GM18519 (cell line): ENCODE data around the gene CCER1.

Experiments
- ATAC-seq: cut with Tn5 transposase; IDR thresholded peaks from one replicate; pipeline ENCODE4 v1.9.1; 2021; ENCODE audit warnings: mild to moderate bottlenecking, moderate library complexity; ENCODE audit not compliant: unreplicated experiment, low FRiP score

CCER1 gene

DNA sequence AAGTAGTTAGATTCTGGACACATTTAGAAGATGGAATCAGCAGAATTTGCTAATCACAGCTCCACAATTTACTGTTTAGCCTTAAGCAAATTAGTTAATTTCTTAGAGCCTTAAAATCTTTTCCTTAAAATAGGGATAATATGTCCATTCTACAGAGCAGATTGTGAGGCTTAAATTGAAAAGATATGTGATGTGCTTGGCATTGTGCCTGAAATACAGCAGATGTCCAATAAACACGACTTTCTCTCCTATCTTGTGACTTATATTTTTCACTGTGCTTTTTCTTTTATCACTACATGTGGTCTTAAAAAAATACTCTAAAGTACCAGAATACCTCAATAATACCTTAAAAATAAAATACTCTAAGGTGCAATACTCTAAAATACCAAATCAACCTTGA is 30.6 kb downstream of the CCER1 start:
- ATAC-seq, result no peak

DNA sequence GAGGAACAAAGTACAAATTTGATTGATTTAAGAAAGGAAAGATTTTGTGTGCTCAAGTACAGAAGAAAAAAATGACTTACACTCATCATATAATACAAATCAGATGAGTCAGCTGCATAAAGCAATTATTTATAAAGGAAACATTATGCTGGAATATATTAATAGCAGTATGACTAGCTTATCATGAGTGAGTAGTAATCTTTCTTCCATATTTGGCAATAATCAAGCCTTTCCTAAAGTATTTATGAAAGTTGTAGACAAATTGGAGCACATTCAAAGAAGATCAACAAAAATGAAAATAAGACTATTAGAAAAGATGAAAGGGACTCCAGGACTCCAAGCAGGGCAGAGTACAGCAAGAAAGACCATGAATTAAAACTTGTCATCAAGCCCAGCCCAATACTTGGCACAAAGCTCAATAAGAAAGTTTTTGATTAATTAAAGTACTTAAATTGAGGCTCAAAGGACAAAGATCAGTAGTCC is 32.8 kb downstream of the CCER1 start:
- no peak for ATAC-seq

DNA sequence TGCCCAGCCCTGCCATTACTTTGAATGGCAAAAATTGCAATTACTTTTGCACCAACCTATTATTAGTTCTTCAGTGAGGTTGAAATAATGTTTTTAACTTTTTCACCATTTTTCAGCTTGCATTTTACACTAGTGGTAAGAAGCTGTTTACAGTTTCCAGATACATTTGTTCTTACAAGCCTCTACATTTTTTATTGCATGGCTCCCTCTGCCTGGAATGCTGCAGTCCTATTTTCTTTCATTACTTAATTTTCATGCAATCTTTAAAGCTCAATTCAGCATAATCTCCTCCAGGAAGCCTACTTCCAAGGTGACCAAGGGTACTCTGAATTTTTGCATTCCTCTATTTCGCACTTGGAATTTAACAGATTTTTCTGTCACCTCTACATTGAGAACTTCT is 33.4 kb downstream of the CCER1 start:
- no peak for ATAC-seq

DNA sequence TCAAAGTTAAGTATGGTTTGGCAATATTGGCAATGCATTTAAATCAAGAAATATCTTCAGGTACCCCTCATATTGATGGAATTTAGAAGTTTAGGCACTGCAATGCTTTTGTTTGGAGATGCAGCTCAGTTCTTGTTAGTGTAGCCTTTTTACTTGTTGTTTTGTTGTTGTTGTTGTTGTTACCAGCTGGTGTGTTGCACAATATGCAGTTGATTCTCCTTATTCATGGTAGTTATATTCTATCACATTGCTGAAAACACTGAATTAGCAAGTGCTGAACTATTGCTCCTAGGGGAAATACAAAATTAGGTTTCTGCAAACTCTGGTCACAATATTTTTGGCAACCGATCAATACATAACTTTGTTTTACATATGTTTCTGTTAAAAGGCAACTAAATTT is 34.8 kb downstream of the CCER1 start:
- no peak for ATAC-seq

DNA sequence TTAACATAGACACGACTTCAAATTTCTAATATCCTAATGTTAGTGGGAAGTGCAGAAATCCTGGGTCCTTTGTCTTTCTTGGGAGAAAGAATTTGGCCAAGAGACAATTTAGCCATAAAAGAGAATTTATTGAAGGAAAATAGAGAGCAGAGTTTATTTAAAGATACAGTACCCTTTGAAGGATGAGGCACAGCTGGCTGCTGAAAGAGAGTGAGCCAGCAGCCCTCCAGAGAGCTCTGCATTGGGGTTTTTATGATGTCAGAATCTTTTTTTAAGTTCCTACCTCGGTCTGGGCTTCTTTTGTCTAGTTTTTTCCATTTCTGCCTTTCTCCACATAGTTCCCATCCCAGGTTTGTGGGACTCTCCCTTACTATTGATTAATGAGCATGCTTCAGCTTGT is 37.5 kb downstream of the CCER1 start:
- no peak for ATAC-seq

DNA sequence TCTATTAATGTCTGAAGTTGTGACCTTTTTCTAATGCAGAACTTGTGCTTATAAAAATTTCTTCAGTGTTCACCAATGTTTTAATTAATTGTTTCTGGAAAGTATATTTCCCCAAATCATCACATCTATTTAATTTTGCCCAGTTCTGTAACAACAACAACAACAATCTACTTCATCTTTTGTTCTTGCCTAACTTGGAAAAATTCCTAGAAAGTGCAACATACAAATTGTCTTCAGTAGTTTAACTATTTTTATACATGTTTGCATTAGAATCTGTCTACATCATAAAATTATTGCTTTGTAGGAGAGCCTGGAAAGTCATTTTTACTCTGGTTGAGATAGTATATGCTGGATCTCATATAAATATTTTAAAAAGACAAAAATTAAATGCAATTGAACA is 38.5 kb downstream of the CCER1 start:
- no peak for ATAC-seq

DNA sequence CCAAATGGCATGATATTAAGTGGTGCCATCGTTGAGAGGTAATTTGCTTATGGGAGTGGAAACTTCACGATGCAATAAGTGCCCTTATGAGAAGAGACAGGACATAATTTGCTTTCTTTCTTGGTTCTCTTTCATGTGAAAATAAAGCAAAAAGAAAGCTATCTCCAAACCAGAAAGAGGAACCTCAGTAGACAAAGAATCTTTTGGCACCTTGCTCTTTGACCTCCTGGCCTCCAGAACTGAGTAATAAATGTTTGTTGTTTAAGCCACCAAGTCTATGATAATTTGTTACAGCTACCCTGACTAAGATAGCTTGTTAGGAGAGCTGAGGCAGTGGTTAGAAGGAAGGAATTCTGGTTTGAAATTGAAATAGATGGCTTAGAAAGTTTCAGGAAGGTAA is 39.6 kb downstream of the CCER1 start:
- ATAC-seq, result no peak

DNA sequence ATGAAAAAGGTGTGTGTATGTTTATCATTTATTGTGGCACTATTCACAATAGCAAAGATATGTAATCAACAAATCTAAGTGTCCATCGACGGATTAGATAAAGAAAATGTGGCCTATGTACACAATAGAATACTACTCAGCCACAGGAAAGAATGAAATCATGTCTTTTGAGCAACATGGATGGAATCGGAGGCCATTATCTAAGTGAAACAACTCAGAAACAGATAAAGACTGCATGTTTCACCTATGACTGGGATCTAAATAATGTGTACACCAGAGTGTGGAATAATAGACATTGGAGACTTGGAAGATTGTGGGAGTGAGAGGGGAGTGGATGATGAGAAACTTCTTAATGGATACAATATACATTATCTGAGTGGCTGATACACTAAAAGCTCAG is 44.0 kb downstream of the CCER1 start:
- ATAC-seq, result no peak

DNA sequence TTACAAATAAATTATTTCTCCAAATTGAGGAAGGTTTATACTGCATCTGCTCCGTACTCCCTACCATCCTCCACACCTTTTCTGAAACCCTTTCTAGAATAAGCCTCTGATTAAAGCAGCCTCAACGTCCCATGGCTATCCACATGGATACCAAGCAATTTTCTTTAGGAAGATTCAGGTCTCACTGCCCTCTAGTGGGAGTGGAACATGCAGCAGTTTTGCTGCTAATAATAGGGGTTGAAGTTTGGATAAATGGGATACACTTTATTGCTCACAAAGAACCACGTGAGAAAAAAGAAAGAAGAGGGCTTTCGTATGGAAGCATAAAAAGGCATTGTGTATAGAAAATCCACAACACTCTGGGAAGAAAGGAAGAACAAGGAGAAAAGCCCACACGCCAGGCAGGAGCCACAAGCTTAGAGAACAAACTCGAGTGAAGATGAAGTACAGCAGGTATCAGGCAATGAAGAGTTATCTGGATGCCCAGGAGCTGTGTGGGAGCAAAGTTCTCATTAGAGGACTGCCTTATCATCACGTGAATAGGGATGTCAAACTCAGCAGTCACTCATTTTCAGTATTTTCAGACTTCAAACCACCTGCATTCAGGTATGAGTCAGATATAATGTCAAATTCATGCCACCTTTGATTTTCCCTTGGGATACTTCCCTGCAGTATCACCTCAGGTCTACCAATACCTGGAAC is 45.8 kb downstream of the CCER1 start:
- no peak for ATAC-seq

DNA sequence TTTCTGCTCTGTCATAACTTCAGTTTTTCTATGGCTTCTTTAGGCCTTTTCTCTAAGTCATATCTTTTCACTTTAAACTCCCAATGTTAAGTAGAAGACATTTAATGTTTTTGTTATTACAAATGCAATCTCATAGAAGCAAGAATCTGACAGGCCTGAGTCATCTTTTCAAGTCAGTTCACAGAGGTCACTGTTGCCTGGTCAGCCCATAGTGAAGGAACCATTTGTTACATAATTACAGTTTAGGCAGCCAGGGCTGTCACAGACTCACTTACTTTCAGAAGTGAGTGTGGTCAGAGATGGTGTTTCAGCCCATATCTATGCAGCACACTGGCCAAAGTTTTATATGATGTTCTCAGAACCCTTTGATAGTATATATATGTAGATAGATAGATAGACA is 46.5 kb downstream of the CCER1 start:
- ATAC-seq, result no peak

DNA sequence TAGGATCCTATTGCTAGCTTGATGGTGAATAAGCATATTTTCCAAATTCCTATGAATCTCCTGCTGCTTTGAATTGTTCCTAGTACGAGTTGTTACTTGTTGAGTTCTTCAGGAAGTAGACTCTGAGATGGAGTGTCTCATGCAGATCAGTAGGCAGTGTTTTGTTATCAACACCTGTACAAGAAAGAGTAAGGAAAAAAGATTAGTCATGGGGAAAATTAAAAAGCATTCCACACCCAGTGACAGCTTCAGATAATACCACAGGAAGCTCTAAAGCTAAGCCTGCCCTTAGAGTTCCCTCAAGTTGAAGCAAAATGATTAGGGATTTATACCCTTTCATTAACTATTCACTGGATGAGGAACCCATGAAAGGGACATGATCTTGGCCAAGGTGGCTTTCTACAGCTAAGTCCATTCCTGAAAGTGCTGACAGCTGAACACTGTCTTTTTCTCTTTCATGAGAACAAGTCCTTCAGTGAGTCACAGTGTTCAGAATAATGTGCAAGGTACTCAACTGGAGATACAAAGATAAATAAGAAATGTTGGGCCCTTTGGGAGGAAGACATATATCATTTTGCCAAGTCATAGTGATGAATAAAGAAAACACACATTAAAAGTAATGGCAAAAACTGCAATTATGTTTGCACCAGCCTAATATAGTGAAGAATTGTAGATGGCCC is 49.1 kb downstream of the CCER1 start:
- ATAC-seq, result no peak

DNA sequence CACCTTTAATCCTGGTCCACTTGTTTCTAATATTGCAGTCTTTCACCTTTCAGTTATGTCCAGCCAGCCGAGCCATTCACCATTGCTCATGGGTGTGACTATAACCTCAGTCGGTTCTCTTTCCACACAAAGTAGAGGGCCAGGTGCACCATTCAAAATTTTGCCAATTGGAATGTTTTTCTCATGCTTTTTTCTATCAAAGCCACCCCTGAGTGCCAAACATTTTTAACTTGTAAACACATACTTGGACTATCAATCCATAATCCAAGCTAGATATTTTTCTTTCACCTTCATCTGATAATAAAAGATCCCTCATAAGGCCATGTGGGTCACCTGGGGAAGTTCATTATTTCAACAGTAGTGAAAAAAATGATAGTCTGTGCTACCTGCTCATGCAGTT is 52.4 kb downstream of the CCER1 start:
- ATAC-seq, result no peak
